ENCODE results near the gene FAM219A.

Gene FAM219A

DNA sequence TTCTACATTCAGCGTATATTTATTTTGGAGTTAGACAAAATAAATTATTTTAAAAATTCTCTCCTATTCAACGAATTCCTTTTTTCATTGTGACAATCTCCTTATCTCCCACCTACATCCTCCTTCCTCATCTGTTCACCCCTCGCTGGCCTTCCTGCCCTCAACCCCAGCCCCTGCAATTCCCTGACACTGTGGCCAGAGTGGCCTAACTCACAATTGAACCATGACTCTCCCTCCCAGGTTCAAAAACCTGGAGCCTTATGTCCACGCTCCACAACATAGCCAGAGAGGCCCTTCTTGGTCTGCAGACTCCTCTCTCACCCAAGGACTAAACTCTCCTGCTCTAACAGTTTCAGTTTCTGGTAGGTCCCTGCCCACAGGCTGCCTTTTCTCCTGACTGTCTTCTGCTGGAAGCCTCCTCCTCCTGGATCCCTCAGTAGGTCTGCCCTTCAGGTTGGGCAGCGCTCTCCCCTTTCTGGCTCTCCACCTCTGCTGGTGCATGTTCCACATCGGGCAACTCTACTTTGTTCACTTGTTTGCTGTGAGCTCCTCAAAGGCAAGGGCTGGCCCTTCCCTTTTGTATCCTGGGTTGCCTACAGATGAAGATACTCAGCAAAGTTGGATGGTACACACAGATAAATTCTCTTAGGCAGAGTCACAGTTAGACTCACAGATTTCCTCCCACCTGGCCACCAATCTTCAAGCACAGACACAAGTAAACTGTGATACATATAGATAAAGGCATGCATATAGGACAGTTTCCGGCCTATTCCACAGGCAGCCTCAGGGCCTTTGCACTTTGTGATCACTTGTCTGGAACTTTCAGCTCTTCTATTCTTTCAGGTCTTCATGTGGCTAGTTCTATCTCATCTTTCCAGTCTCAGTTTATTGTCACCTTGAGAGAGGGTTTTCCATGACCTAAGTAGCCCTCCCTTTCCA, 61.8 kb downstream of the FAM219A start:
- Histone ChIP-seq H3K4me2 (ENCODE audit: low read length) (no peak overlapping the region), H3K9ac (ENCODE audit: low read length) (no peak overlapping the region), H3K79me2 (ENCODE audit: insufficient read depth, low read length) (no peaks in the 10 kb centered on the region), H4K20me1 (ENCODE audit: insufficient read depth, low read length) (no peaks in the 10 kb centered on the region), H3K9me3 (ENCODE audit: low read length) (no peaks in the 10 kb centered on the region), H2AFZ (ENCODE audit: low read length) (no peak overlapping the region), H3F3A (ENCODE audit: insufficient read depth, low read length) (no peaks in the 10 kb centered on the region), H3K4me3 (ENCODE audit: low read depth, low read length, poor library complexity, severe bottlenecking) (no peak overlapping the region), H3K27ac (ENCODE audit: low read depth, low read length, poor library complexity, severe bottlenecking) (no peak overlapping the region), H3K9me2 (ENCODE audit: low read depth, low read length) (no peaks in the 10 kb centered on the region), H3K4me1 (ENCODE audit: insufficient read depth, low read length, severe bottlenecking) (no peaks in the 10 kb centered on the region), H3K36me3 (ENCODE audit: insufficient read depth, low read length) (no peaks in the 10 kb centered on the region), H3K27me3 (ENCODE audit: insufficient read depth, low read length) (no peaks in the 10 kb centered on the region)
- no peak for TF ChIP-seq EZH2 (IDR thresholded peaks at IDR 0.05; ENCODE audit: borderline replicate concordance, low read length)
- TF ChIP-seq, protein P1, sequence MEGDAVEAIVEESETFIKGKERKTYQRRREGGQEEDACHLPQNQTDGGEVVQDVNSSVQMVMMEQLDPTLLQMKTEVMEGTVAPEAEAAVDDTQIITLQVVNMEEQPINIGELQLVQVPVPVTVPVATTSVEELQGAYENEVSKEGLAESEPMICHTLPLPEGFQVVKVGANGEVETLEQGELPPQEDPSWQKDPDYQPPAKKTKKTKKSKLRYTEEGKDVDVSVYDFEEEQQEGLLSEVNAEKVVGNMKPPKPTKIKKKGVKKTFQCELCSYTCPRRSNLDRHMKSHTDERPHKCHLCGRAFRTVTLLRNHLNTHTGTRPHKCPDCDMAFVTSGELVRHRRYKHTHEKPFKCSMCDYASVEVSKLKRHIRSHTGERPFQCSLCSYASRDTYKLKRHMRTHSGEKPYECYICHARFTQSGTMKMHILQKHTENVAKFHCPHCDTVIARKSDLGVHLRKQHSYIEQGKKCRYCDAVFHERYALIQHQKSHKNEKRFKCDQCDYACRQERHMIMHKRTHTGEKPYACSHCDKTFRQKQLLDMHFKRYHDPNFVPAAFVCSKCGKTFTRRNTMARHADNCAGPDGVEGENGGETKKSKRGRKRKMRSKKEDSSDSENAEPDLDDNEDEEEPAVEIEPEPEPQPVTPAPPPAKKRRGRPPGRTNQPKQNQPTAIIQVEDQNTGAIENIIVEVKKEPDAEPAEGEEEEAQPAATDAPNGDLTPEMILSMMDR (IDR thresholded peaks at IDR 0.05; ENCODE audit: low read length) = no peak

DNA sequence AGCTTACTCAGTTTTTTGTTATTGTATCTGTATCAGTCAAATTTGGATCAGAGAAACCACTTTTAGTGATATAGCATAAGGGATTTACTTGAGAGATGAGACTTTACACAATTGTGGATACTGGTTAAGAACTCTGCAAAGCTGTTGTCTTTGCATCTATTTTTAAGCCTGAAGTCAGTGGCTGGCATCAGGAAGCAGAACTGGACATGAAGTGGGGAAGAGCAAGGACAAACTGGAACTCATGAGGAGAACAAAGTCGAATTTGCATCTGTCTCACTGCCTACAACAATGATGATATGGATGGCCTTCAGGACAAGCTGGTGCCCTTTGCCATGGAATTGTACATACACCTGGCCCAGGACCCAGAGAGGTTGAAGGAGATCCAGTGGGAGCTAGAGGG, 65.9 kb downstream of the FAM219A start:
- H3K9me2 ChIP-seq (ENCODE audit: low read depth, low read length) = no peaks in the 10 kb centered on the region
- no peak overlapping the region for H3K9ac ChIP-seq (ENCODE audit: low read length)
- no peaks in the 10 kb centered on the region for H3K79me2 ChIP-seq (ENCODE audit: insufficient read depth, low read length)
- H3K4me3 ChIP-seq (ENCODE audit: low read depth, low read length, poor library complexity, severe bottlenecking) = no peak overlapping the region
- H3K27ac ChIP-seq (ENCODE audit: low read depth, low read length, poor library complexity, severe bottlenecking) = no peak overlapping the region
- H2AFZ ChIP-seq (ENCODE audit: low read length) = no peak overlapping the region
- TF ChIP-seq, protein P1 (IDR thresholded peaks at IDR 0.05; ENCODE audit: low read length) = no peak
- TF ChIP-seq EZH2 (IDR thresholded peaks at IDR 0.05; ENCODE audit: borderline replicate concordance, low read length) = no peak
- H3K27me3 ChIP-seq (ENCODE audit: insufficient read depth, low read length) = no peaks in the 10 kb centered on the region
- H3K4me2 ChIP-seq (ENCODE audit: low read length) = no peak overlapping the region
- H4K20me1 ChIP-seq (ENCODE audit: insufficient read depth, low read length) = no peaks in the 10 kb centered on the region
- H3K36me3 ChIP-seq (ENCODE audit: insufficient read depth, low read length) = no peaks in the 10 kb centered on the region
- H3F3A ChIP-seq (ENCODE audit: insufficient read depth, low read length) = no peaks in the 10 kb centered on the region
- H3K9me3 ChIP-seq (ENCODE audit: low read length) = no peaks in the 10 kb centered on the region
- H3K4me1 ChIP-seq (ENCODE audit: insufficient read depth, low read length, severe bottlenecking) = no peaks in the 10 kb centered on the region

DNA sequence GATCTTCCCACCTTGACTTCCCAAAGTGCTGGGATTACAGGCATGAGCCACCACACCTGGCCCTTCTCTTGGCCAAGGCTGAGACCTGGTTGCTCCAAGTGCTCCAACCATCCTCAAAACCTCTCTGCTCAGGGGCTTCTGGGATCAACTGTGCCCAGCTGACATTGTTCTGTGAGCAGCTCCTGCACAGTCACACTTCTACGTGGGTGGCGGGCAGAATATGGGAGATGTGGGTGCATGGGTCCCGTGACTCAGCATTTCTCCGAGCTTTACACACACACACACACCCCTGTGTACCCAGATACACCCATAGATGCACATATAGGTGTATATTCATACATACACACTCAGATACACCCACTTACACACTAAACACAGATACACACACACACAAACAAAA, 71.1 kb downstream of the FAM219A start:
- no peak overlapping the region for H3K4me3 ChIP-seq (ENCODE audit: low read depth, low read length, poor library complexity, severe bottlenecking)
- H3K9me2 ChIP-seq (ENCODE audit: low read depth, low read length) = no peaks in the 10 kb centered on the region
- no peak for TF ChIP-seq EZH2 (IDR thresholded peaks at IDR 0.05; ENCODE audit: borderline replicate concordance, low read length)
- TF ChIP-seq, protein P1 (IDR thresholded peaks at IDR 0.05; ENCODE audit: low read length) = no peak
- H4K20me1 ChIP-seq (ENCODE audit: insufficient read depth, low read length) = no peaks in the 10 kb centered on the region
- H3K27me3 ChIP-seq (ENCODE audit: insufficient read depth, low read length) = no peaks in the 10 kb centered on the region
- H3K79me2 ChIP-seq (ENCODE audit: insufficient read depth, low read length) = no peaks in the 10 kb centered on the region
- H3K9me3 ChIP-seq (ENCODE audit: low read length) = no peaks in the 10 kb centered on the region
- no peak overlapping the region for H3K27ac ChIP-seq (ENCODE audit: low read depth, low read length, poor library complexity, severe bottlenecking)
- H3K9ac ChIP-seq (ENCODE audit: low read length) = no peak overlapping the region
- no peak overlapping the region for H3K4me2 ChIP-seq (ENCODE audit: low read length)
- no peaks in the 10 kb centered on the region for H3F3A ChIP-seq (ENCODE audit: insufficient read depth, low read length)
- no peak overlapping the region for H2AFZ ChIP-seq (ENCODE audit: low read length)
- no peaks in the 10 kb centered on the region for H3K4me1 ChIP-seq (ENCODE audit: insufficient read depth, low read length, severe bottlenecking)
- H3K36me3 ChIP-seq (ENCODE audit: insufficient read depth, low read length) = no peaks in the 10 kb centered on the region

Data from OCI-LY1 (cell line).